ENCODE data around the gene MCM9.

DNA sequence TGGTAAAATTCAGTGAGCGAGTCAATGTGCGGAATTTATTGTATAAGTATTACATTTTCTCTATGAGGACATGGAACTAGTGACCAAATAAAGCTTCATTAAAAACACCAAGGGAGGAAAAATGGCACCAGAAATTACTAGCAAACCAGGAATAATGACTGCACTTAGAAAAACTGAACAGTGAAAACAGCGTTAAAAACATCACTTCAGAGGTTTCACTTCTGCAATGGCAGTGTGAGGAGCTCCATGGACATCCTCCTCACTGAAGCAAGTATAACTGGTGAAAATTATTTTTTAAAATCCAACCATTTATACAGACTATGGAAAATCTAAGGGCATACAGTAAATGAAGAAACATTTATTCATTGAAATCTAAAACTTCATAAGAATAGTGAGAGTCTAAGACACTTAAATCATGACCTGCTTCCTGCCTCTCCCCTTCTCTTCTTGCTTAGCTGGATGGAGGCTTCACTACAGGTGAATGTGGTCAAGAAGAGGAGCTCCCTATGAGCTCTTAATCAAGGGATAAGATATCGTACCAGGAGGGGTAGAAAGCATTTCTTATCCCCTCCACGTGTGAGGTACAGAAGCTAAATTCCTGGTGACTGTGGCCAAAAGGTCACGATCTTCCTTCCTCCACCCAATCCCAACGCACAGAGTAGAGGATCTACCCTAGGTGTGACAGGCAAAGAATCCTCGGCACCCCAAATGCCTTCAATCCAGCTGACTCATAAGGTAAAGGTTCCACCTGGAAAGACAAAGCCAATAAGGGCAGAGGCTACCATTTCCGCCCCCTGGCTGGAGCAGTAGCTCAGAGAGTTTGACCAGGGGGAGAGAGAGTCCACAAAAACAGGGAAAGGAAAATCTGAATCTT, 53.3 kb downstream of the MCM9 start:
- TF ChIP-seq, protein P1, sequence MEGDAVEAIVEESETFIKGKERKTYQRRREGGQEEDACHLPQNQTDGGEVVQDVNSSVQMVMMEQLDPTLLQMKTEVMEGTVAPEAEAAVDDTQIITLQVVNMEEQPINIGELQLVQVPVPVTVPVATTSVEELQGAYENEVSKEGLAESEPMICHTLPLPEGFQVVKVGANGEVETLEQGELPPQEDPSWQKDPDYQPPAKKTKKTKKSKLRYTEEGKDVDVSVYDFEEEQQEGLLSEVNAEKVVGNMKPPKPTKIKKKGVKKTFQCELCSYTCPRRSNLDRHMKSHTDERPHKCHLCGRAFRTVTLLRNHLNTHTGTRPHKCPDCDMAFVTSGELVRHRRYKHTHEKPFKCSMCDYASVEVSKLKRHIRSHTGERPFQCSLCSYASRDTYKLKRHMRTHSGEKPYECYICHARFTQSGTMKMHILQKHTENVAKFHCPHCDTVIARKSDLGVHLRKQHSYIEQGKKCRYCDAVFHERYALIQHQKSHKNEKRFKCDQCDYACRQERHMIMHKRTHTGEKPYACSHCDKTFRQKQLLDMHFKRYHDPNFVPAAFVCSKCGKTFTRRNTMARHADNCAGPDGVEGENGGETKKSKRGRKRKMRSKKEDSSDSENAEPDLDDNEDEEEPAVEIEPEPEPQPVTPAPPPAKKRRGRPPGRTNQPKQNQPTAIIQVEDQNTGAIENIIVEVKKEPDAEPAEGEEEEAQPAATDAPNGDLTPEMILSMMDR (IDR thresholded peaks at IDR 0.05) = no peak
- TF ChIP-seq POLR2A (IDR thresholded peaks at IDR 0.05) = no peak
